SJSA1 (cell line): ENCODE results near the gene PCNX1. TPM values are rescaled to one million over a fixed set of nuclear protein-coding genes. Genes with fewer than 3 reads are reported as not detected.

Source experiments
- DNase-seq, 2 experiments: peaks; one replicate each; pipeline ENCODE4 v3.0.0-alpha.2; 2015 to 2020; ENCODE audit warnings: low spot score in 2 of 2, low read depth in 1 of 2
- H3K27ac ChIP-seq: fragments of 250-450 bp; sonication (Bioruptor Pico); 2 replicates; pipeline ENCODE4 v1.5.1; 2020; ENCODE audit warnings: mild to moderate bottlenecking, moderate library complexity
- H3K27me3 ChIP-seq: fragments of 250-450 bp; sonication (Bioruptor Pico); replicated peaks from 2 replicates; pipeline ENCODE4 v1.5.1; 2020; ENCODE audit warnings: mild to moderate bottlenecking, moderate library complexity
- H3K36me3 ChIP-seq: fragments of 250-450 bp; sonication (Bioruptor Pico); 2 replicates; pipeline ENCODE4 v1.5.1; 2020; ENCODE audit warnings: mild to moderate bottlenecking
- H3K4me1 ChIP-seq: fragments of 250-450 bp; sonication (Bioruptor Pico); replicated peaks from 2 replicates; pipeline ENCODE4 v1.6.1; 2021; ENCODE audit warnings: mild to moderate bottlenecking
- H3K4me3 ChIP-seq: fragments of 250-450 bp; sonication (Bioruptor Pico); 2 replicates; pipeline ENCODE4 v1.5.1; 2020; ENCODE audit warnings: mild to moderate bottlenecking
- H3K9me3 ChIP-seq: fragments of 250-450 bp; sonication (Bioruptor Pico); replicated peaks from 2 replicates; pipeline ENCODE4 v1.5.1; 2020; ENCODE audit warnings: mild to moderate bottlenecking
- total RNA-seq: library from RNA; depleted of rRNA; stranded (reverse); fragments of >200 nt; shearing (Covaris generic); gene quantifications from 2 replicates; pipeline ENCODE4 v1.2.3, GENCODE V29; 2014

The PCNX1 gene
- total RNA-seq, 1 experiment from 2014 or later, result 20.3 TPM

GRCh38 chr14:70981000-70981952 is 74.0 kb downstream of the PCNX1 start:
- Histone ChIP-seq H3K27ac (peak overlapping the region; percentile 38), H3K36me3 (peaks cover 21% of the 10 kb centered on the region), H3K27me3 (no peaks in the 10 kb centered on the region), H3K4me3 (no peak overlapping the region), H3K9me3 (no peaks in the 10 kb centered on the region), H3K4me1 (peaks cover 26% of the 10 kb centered on the region)
- peak in 1 of 2 experiments; percentile 9 for DNase-seq

- Histone ChIP-seq H3K27me3 (no peaks in the 10 kb centered on the region), H3K9me3 (no peaks in the 10 kb centered on the region), H3K4me3 (no peak overlapping the region), H3K4me1 (peaks cover 26% of the 10 kb centered on the region), H3K36me3 (peaks cover 18% of the 10 kb centered on the region), H3K27ac (no peak overlapping the region; the same call in 1 of the 2 replicates)
- no peak for DNase-seq
These were observed 74.9 kb downstream of the PCNX1 start for GRCh38 chr14:70982200-70982599.

DNA sequence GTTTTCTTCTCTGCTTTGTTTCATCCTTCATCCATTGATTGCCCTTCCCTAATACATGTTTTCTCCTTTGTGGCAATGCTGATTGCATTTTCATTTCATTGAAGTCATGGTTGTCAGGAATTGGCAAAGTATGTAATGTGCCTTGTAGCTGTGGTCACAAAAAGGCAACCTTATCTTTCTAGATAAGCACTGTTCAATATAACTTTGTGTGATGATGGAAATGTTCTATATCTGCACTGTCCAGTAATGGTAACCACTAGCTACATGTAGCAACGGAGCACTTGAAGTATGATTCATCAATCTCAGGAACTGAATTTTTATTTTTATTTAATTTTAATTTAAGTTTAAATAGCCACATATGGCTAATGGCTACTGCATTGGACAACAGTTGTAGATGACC is 79.8 kb downstream of the PCNX1 start:
- H3K4me1 ChIP-seq, result peaks cover 10% of the 10 kb centered on the region
- DNase-seq, result no peak
- H3K27me3 ChIP-seq, result no peaks in the 10 kb centered on the region
- no peaks in the 10 kb centered on the region for H3K9me3 ChIP-seq
- no peak overlapping the region for H3K4me3 ChIP-seq
- H3K36me3 ChIP-seq, result no peaks in the 10 kb centered on the region
- no peak overlapping the region for H3K27ac ChIP-seq

DNA sequence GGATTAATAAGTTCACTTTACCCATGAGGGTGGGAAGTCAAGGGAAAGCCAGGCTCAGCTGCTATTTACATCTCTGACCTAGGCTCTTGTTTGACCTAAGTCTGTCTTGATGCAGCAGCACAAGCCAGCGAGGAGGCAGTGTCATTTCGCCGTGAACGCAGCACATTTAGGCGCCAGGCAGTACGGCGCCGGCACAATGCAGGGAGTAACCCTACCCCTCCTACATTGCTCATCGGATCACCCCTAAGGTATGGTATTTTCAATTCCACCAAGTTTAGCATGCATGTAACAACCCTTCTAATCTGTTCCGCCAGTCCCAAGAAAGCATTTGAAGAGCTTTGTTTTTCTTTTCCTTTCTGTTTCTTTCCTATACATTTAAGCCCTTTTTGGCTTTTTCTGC is 81.2 kb downstream of the PCNX1 start:
- DNase-seq, result no peak
- no peaks in the 10 kb centered on the region for H3K36me3 ChIP-seq
- H3K27ac ChIP-seq, result no peak overlapping the region
- H3K4me1 ChIP-seq, result no peaks in the 10 kb centered on the region
- no peaks in the 10 kb centered on the region for H3K9me3 ChIP-seq
- H3K4me3 ChIP-seq, result no peak overlapping the region
- H3K27me3 ChIP-seq, result no peaks in the 10 kb centered on the region

DNA sequence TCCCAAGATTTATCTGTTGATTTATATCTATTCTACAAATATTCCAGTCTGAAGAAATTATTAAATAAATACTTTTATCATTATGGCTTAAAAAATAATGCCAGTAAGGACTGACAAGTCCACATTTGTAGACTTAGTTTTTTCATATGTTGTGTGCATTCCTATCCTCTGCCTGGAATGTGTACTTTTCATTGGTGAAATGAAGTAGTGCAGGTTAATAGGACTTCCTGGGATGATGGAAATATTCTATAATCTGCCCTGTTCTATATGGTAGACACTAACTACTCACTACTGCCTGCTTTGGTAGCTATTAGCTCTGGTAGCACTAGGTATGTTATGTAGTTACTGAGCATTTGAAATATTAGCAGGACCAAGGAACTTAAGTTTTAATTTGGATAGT is 86.7 kb downstream of the PCNX1 start:
- Histone ChIP-seq H3K36me3 (peaks cover 5% of the 10 kb centered on the region; the same call in 1 of the 2 replicates), H3K27ac (no peak overlapping the region), H3K27me3 (no peaks in the 10 kb centered on the region), H3K9me3 (no peaks in the 10 kb centered on the region), H3K4me1 (no peaks in the 10 kb centered on the region), H3K4me3 (no peak overlapping the region)
- no peak for DNase-seq

GRCh38 chr14:70995211-70995610 is 88.0 kb downstream of the PCNX1 start:
- H3K27ac ChIP-seq, result no peak overlapping the region
- DNase-seq, result no peak
- H3K4me1 ChIP-seq, result no peaks in the 10 kb centered on the region
- H3K36me3 ChIP-seq, result peaks cover 5% of the 10 kb centered on the region; the same call in 1 of the 2 replicates
- H3K27me3 ChIP-seq, result no peaks in the 10 kb centered on the region
- H3K9me3 ChIP-seq, result no peaks in the 10 kb centered on the region
- H3K4me3 ChIP-seq, result no peak overlapping the region

- H3K4me3 ChIP-seq, result no peak overlapping the region
- no peaks in the 10 kb centered on the region for H3K4me1 ChIP-seq
- peaks cover 5% of the 10 kb centered on the region; the same call in 1 of the 2 replicates for H3K36me3 ChIP-seq
- H3K27ac ChIP-seq, result no peak overlapping the region
- no peaks in the 10 kb centered on the region for H3K27me3 ChIP-seq
- no peaks in the 10 kb centered on the region for H3K9me3 ChIP-seq
- no peak for DNase-seq
These were observed 88.4 kb downstream of the PCNX1 start for GRCh38 chr14:70995671-70996070.

GRCh38 chr14:70999117-70999516 is 91.9 kb downstream of the PCNX1 start:
- no peak for DNase-seq
- Histone ChIP-seq H3K9me3 (no peaks in the 10 kb centered on the region), H3K27me3 (no peaks in the 10 kb centered on the region), H3K36me3 (peaks cover 6% of the 10 kb centered on the region; the same call in 1 of the 2 replicates), H3K4me3 (no peak overlapping the region), H3K27ac (no peak overlapping the region), H3K4me1 (no peaks in the 10 kb centered on the region)

DNA sequence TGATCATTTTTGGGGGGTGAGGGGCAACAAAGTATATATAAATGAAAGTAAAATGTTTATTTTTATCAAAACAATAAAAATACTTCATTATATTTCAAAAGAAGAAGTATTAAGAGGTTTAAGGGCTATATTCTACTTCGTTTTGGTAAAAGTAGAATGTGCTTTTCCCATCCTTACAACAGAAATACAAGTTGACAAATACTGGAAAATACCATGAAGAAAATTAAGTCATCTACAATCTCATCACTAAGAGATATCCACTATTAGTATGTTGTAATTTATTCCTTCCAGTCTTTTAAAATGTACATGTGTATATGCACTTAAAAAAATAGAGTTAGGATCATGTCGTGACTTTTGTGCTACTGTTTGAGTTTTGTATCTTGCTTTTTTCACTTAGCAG is 92.8 kb downstream of the PCNX1 start:
- no peak for DNase-seq
- Histone ChIP-seq H3K27ac (no peak overlapping the region), H3K4me3 (no peak overlapping the region), H3K36me3 (peaks cover 9% of the 10 kb centered on the region), H3K4me1 (peaks cover 5% of the 10 kb centered on the region; the same call in 1 of the 2 replicates), H3K27me3 (no peaks in the 10 kb centered on the region), H3K9me3 (no peaks in the 10 kb centered on the region)

DNA sequence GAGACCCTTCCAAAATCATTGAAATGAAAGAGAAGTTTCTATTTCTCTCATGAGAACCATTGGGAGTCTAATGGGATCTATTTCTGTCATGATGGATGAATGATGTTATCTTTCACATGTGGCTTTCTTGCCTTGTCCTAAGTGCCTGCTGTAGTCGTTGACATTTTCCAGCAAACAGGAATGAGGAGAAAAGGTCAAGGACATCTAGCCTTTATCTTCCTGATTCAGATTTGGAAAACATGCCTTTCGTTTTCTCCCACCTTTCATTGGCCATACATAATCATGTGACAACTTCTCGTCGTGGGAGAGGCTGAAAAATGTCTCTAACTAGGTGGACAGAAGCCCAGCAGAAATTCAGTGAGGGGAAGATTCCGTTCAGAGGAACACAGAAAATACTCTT is 94.5 kb downstream of the PCNX1 start:
- Histone ChIP-seq H3K36me3 (peaks cover 4% of the 10 kb centered on the region; the same call in 1 of the 2 replicates), H3K27ac (no peak overlapping the region), H3K27me3 (no peaks in the 10 kb centered on the region), H3K9me3 (no peaks in the 10 kb centered on the region), H3K4me1 (peaks cover 10% of the 10 kb centered on the region; the same call in 1 of the 2 replicates), H3K4me3 (no peak overlapping the region)
- DNase-seq, result no peak

DNA sequence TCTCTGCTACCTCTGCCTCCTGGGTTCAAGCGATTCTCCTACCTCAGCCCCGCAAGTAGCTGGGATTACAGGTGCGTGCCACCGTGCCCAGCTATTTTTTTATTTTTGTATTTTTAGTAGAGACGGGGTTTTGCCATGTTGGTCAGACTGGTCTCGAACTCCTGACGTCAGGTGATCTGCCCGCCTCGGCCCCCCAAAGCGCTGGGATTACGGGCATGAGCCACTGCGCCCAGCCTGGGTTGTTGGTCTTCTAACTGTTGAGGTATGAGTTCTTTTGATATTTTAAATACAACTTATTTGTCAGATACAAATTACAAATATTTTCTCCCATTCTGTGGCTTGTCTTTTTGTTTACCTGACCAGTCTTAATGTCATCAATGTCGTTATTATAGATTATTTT is 95.9 kb downstream of the PCNX1 start:
- Histone ChIP-seq H3K9me3 (no peaks in the 10 kb centered on the region), H3K36me3 (peaks cover 4% of the 10 kb centered on the region; the same call in 1 of the 2 replicates), H3K4me1 (peaks cover 10% of the 10 kb centered on the region; the same call in 1 of the 2 replicates), H3K4me3 (no peak overlapping the region), H3K27me3 (no peaks in the 10 kb centered on the region), H3K27ac (no peak overlapping the region)
- no peak for DNase-seq

DNA sequence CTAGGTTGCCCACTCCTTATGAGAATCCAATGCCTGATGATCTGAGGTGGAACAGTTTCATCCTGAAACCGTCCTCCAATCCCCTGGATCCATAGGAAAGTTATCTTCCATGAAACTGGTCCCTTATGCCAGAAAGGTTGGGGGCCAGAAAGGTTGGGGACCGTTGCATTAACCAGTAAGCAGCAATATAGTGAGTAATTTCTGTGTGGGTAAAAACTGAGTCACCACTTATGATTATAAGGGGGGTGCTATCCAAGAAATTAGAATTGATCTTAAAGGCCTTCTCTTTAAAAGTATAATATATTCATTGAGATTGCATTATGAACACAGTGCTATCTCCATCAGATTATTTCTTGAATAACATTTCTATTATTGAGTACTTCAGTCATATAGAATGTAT is 97.2 kb downstream of the PCNX1 start:
- peaks cover 4% of the 10 kb centered on the region; the same call in 1 of the 2 replicates for H3K36me3 ChIP-seq
- peaks cover 10% of the 10 kb centered on the region; the same call in 1 of the 2 replicates for H3K4me1 ChIP-seq
- no peak for DNase-seq
- H3K27ac ChIP-seq, result no peak overlapping the region
- H3K27me3 ChIP-seq, result no peaks in the 10 kb centered on the region
- no peaks in the 10 kb centered on the region for H3K9me3 ChIP-seq
- H3K4me3 ChIP-seq, result no peak overlapping the region

DNA sequence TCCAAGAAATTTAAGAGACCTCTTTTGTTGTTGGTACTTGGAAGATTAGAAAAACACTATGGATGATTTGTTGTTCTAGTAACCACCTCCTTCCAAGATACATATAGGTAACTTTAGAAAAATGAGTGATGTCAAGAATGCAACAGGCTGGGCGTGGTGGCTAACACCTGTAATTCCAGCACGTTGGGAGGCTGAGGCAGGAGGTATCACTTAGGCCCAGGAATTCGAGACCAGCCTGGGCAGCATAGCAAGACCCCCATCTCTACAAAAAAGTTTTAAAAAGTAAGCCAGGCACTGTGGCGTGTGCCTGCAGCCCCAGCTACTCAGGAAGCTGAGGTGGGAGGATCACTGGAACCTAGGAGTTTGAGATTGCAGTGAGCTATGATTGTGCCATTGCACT is 97.8 kb downstream of the PCNX1 start:
- peaks cover 10% of the 10 kb centered on the region; the same call in 1 of the 2 replicates for H3K4me1 ChIP-seq

GRCh38 chr14:71006200-71006563 is 98.9 kb downstream of the PCNX1 start:
- Histone ChIP-seq H3K27me3 (no peaks in the 10 kb centered on the region), H3K4me1 (peaks cover 10% of the 10 kb centered on the region; the same call in 1 of the 2 replicates), H3K9me3 (no peaks in the 10 kb centered on the region), H3K27ac (no peak overlapping the region), H3K36me3 (peaks cover 4% of the 10 kb centered on the region; the same call in 1 of the 2 replicates), H3K4me3 (no peak overlapping the region)
- no peak for DNase-seq

More for the DNA sequence above, 97.8 kb downstream of the PCNX1 start:
- DNase-seq, result no peak
- Histone ChIP-seq H3K36me3 (peaks cover 4% of the 10 kb centered on the region; the same call in 1 of the 2 replicates), H3K4me3 (no peak overlapping the region), H3K27ac (no peak overlapping the region), H3K9me3 (no peaks in the 10 kb centered on the region), H3K27me3 (no peaks in the 10 kb centered on the region)
